ENCODE results near the gene NOC2L.

DNA sequence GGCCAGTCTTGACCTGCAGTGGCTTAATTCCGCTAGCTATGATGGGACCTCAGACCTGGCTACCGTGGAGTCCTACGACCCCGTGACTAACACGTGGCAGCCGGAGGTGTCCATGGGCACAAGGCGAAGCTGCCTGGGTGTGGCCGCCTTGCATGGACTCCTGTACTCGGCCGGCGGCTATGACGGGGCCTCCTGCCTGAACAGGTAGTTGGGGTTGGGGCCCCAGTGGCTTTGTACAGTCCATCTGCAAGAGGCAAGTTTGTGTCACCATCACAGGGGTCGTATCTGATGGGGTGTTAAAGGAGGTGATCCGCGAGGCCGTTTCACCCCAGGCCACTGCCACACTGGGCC, 4.2 kb upstream of the NOC2L start:
- no peak for TF ChIP-seq ARNTL (CRISPR knock-in tag; IDR thresholded peaks at IDR 0.05; ENCODE audit: borderline replicate concordance, low read depth)
- TF ChIP-seq ZNF70 (CRISPR knock-in tag; IDR thresholded peaks at IDR 0.05) = no peak
- TF ChIP-seq TCF4 (CRISPR knock-in tag; IDR thresholded peaks at IDR 0.05; ENCODE audit: borderline replicate concordance) = no peak
- TF ChIP-seq, protein P1, sequence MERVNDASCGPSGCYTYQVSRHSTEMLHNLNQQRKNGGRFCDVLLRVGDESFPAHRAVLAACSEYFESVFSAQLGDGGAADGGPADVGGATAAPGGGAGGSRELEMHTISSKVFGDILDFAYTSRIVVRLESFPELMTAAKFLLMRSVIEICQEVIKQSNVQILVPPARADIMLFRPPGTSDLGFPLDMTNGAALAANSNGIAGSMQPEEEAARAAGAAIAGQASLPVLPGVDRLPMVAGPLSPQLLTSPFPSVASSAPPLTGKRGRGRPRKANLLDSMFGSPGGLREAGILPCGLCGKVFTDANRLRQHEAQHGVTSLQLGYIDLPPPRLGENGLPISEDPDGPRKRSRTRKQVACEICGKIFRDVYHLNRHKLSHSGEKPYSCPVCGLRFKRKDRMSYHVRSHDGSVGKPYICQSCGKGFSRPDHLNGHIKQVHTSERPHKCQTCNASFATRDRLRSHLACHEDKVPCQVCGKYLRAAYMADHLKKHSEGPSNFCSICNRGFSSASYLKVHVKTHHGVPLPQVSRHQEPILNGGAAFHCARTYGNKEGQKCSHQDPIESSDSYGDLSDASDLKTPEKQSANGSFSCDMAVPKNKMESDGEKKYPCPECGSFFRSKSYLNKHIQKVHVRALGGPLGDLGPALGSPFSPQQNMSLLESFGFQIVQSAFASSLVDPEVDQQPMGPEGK (CRISPR knock-in tag; IDR thresholded peaks at IDR 0.05; ENCODE audit: borderline replicate concordance) = no peak
- no peak for TF ChIP-seq ZFP30 (CRISPR knock-in tag; IDR thresholded peaks at IDR 0.05)
- no peak for TF ChIP-seq CSDC2 (CRISPR knock-in tag; IDR thresholded peaks at IDR 0.05)
- TF ChIP-seq RARB (CRISPR knock-in tag; IDR thresholded peaks at IDR 0.05) = no peak
- no peak for TF ChIP-seq ZNF8 (CRISPR knock-in tag; IDR thresholded peaks at IDR 0.05)
- no peak for TF ChIP-seq SNAI2 (CRISPR knock-in tag; IDR thresholded peaks at IDR 0.05)

Measured in SK-N-SH treated with all-trans-retinoic acid at 6 μM for 48 hours (cell line).